ENCODE results near the gene PDXDC1. TPM values are rescaled to one million over a fixed set of nuclear protein-coding genes. Genes with fewer than 3 reads are reported as not detected.
A peak's percentile ranks its signal among the peaks of the same experiment; 100 is the strongest.
"Not testable (repeated sequence)": the region's sequence is repeated elsewhere in the genome, so short reads cannot be mapped to it uniquely, and the experiment has no call there.

The PDXDC1 gene
- total RNA-seq, 1 donor from 2014 or later: 72.6 TPM

DNA sequence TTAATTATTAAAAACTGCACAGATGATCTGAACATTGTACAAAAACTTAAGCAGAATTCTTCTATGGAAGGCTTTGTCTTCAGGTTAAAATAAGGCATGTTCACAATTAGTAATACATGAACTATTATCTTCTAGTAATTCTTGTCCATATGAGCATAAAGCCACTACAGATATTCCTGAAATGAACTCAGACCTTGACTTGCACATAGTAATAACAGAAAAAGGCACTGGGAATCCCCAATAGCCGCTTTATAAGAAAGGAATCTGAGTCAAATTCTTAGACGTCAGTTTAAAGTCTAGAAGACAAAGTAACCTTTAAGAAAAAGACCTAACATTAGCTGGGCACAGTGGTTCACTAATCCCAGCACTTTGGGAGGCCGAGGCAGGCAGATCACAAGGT, 108.0 kb downstream of the PDXDC1 start:
- intact Hi-C loops (cut with DNase I); DNase-seq; ATAC-seq (ENCODE audit: poor library complexity): not testable (repeated sequence)

DNA sequence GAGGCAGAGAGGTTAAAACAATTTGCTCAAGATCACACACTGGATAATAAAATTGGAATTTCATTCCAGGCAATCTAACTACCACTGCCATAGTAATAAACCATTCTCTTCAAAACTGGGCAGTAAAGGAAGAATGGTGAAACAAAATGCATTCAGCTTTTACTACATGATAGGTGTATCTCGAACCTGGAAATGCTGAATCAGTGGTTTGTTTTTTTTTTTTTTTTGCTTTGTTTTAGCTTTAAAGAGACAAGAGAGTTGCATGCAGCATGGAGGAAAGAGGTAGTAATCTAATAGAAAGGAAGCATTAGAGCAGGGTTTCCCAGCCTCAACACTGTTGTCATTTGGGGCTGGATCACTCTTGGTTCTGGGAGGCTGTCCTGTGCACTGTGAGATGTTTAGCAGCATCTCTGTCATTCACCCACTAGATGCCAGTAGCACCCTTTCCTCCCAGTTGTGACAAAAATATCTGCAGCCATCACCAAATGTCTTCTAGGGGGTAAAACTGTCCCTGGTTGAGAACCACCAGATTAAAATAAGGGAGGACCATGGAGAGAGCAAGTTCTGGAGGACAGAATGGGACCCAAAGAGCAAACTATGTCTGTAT, 115.9 kb downstream of the PDXDC1 start:
- DNase-seq; intact Hi-C loops (cut with DNase I); ATAC-seq (ENCODE audit: poor library complexity): not testable (repeated sequence)

DNA sequence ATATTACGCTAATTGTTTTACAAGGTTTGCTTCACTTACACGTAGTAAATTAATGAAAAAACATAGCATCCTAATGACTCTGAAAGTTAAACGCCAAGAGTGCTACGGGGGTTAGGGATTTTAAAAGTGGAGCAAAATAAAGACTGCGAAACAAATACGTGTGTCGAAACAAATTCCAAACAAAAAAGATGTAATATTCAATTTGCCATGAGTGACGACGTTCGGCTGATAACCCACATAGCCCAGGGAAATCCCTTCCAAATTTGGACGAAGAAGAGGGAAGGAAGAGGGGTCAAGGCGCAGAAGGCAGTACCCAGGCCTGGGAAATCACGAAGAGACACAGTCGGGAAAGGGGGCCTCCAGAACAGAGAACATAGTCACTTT, 118.7 kb downstream of the PDXDC1 start:
- DNase-seq; intact Hi-C loops (cut with DNase I); ATAC-seq (ENCODE audit: poor library complexity): not testable (repeated sequence)

DNA sequence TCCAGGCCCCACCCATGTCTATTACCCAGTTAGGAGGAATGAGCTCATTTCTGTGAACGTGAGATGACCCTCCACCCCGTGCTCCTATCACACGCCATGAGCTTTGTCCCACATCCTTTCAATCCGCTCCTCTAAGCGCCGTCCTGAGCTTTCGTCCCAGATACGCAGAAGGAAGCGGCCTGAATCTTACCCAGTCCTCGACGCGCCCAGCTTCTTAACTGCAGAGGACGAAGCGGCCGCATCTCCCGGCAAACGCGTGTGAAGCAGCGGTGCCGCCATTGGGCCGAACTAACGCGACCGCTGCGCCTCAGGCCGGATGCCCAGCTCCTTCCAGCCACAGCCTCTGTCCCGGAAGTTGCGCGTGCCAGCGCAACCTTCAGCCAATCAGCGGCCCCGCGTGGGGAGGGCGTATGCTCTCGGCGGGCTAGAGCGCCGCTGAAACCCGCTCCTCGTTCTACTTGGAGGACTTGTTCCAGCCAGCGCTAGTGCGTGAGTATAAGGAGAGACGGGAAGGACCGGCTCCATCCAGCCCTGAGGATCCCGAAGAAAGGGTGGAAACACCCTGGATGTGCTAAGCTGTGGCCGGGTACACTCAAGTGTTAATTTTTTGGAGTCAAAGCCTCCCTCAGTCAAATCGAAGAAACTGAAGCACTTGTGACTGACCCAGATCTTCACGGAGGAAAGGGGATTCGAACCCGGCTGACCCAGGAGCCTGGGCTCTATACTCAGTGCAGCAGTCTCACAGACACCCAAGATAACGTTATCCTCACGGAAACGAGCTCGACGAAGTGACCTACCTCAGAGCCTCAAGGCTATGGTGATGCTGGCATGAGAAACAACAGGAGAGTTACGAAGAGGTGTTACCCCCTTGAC, 119.4 kb downstream of the PDXDC1 start, which contains the start of gene RRN3:
Gene RRN3, minus strand, starts transcription at position 318 of the 873 bp plus-strand sequence. Its CDS starts 39 bp downstream, at position 279.
- intact Hi-C loops (cut with DNase I): not testable (repeated sequence)
- peak; percentile 96 for DNase-seq
- ATAC-seq (ENCODE audit: poor library complexity): peak; percentile 100

DNA sequence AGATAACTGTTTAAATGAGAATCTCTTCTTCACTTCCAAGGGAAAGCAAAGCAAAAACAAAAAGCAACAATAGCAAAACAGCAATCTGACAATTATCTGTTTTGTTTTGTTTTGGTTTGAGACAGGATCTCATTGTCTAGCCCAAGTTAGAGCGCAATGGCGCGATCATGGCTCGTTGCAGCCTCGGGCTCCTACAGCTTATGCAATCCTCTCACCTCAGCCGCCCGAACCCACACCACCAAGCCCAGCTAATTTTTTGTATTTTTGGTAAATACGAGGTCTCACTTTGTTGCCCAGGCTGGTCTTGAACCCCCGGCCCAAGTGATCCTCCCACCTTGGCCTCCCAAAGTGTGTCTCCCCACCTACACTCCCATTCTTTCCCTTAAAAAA, 121.8 kb downstream of the PDXDC1 start:
- intact Hi-C loops (cut with DNase I); DNase-seq; ATAC-seq (ENCODE audit: poor library complexity): not testable (repeated sequence)

DNA sequence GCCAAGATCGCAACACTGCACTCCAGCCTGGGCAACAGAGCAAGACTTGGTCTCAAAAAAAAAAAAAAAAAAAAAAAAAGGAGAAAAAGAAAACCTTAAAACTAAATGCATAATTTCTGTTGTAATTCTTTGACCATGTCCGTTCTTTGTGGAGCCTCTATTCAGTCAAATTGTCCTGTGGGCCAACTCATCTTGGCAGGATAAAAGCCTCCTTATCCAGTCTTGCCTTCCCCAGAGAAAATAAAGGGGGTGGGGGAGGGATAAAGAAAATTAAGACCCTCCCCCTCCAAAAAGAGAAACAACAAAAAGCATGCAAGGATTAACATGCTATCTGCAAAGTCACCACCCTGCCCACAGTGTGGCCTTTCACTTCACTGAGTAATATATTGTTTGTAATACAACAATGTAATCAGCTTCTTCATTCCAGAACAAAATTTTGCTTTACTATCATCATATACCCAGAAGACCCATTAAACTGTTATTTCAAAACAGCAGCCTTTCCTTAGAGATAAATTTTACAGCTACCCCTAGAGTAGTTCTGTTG, 124.6 kb downstream of the PDXDC1 start:
- peak; percentile 31 for ATAC-seq (ENCODE audit: poor library complexity)
- DNase-seq; intact Hi-C loops (cut with DNase I): not testable (repeated sequence)

DNA sequence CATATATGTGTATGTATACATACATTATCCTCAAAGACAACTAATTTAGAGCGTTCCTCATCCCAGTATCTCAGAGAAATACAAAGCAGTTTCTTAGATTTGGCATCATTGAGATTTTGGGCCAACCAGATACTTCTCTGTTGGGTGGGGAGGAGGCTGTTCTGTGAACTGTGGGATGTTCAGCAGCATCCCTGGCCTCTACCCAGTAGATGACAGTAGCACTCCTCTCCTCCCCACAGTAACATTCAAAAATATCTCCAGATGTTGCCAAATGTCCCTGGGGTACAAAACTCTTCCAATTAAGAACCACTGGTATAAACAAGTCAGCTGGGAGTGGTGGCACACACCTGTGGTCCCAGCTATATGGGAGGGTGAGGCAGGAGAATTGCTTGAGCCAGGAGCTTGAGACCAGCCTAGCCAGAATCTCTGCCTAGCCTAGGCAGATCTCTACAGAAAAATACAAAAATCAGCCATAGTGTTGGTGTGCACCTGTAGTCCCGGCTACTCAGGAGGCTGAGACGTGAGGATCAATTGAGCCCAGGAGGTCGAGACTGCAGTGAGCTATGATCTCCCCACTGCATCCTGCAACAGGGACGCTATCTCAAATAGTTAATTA, 125.7 kb downstream of the PDXDC1 start:
- ATAC-seq (ENCODE audit: poor library complexity); DNase-seq; intact Hi-C loops (cut with DNase I): not testable (repeated sequence)

DNA sequence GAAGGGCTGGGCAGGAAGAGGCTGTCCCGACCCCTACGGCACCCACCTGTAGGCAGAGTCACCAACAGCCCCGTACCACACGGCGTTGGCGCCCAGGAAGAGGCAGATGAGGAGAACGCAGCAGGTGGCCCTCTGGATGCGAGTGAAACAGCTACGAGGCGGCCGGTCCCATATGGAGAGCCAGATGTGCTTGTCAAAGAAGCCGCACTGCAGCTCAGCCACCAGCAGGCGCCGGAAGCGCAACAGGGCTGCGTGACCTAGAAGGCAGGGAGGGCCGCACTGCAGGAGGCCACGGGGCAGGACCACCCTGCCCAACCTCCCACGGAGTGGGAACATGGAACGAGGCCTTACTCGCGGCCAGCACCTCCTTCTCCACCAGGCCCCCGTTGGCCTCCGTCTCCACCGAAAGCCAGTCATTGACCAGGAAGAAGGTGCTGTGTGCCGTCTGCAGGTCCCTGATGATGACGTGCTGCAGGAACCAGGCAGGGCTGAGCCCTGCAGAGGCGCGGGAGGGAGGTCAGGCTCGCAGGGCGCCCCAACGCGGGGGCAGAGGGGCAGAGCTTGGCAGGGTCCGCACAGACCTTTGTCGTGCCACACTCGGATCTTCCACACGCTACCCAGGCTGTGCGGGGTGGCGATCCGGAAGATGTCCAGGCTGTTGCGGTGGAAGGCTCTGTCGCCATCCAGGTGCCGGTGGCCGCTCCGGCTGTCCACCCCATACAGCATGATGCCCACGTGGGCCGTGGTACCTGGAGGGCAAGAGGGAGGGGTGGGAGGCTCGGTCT, 153.0 kb downstream of the PDXDC1 start:
- DNase-seq; ATAC-seq (ENCODE audit: poor library complexity); intact Hi-C loops (cut with DNase I): not testable (repeated sequence)

DNA sequence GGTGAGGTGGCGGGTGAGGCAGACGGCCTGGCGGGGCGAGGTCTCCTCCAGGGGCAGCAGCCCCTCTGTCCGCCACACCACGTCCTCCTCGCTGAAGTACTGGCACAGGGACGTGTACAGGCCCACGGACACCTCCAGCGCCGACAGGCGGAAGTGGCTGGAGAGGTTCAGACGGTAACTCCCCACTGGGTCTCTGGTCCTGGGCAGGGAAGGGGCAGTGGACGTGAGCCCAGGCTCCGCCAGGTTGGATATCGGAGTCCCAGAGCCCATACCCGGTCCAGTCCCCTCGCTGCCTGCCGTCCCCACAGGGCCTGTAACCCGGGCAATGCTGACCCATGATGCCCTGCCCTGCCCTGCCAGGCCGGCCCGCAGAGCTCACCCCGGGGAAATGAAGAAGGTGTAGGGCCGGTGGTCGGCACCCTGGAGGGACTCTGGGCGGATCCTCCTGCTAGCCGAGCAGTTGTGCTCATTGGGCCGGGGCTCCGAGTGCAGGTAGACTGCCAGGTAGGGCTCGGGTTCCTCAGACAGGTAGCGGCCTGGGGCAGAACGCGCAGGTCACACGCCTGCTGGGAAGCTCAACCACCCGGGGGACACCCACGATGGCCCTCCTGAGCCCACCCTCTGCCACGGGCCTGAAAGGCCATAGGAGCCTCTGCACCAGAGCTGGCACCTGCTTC, 155.6 kb downstream of the PDXDC1 start:
- intact Hi-C loops (cut with DNase I); ATAC-seq (ENCODE audit: poor library complexity); DNase-seq: not testable (repeated sequence)

DNA sequence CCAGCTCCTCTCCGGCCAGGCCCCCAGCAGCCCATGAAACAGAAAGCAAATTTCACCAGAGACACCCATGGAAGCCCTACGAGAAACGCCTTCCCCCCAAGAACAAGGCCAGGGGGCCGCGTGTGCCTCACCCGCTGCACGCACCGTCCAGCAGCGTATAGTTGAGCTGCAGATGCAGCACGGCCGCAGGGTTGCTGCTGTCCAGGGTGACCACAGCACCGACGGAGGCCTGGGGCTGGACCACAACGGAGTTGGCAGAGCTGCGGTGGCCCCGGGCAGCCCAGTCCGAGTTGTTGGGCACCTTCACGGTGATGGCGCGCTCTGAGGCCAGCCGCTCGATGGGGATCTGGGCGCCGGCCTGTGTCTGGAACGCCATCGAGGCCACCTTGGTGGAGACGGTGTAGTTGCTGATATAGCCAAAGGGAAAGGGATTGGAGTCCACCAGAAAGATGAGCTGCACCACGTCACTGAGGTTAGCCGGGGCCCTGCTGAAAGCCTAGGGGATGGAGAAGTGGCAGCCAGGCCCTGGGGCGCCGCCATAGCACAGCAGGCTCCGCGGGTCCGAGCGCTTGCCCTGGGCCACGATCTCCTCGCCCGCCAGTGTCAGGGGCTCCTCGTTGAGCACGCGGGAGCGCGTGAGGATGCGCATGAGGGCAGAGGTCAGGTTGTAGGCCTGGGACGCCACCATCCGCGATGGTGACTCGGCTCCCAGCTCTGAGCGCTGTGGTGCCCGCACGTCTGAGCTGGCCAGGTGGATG, 156.3 kb downstream of the PDXDC1 start:
- DNase-seq; ATAC-seq (ENCODE audit: poor library complexity); intact Hi-C loops (cut with DNase I): not testable (repeated sequence)

DNA sequence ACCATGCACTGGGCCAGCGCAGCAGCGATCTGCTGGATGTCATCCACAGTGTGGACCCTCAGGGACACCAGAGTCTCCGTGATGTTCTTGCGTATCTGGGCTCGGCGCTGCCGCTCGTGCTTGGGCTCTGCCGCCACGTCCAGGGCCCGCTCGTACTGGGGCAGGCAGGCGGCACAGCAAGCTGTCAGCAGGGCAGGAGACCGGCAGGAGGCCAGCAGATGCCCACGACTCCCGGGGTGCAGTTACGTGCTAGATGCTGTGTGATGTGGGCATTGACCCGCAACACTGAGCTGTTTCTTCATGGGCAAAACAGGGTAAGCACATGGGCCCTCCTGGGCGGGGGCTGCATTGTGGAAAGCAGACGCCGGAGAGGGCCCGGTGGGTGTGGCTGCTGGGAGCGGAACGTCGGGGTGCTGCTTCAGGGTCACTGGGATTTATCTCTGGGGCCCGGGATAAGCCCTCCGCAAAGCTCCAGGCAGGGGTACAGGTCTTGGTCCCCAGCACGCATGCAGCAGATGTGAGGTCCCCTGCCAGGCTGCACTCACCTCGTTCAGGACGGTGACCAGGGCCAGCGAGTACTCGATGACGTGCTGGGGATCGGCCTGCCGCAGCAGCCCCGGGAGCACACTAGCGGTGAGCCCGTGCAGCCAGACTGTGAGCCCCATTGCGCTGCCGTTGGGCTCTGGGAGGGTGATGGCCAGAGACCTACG, 158.0 kb downstream of the PDXDC1 start:
- ATAC-seq (ENCODE audit: poor library complexity); DNase-seq; intact Hi-C loops (cut with DNase I): not testable (repeated sequence)

DNA sequence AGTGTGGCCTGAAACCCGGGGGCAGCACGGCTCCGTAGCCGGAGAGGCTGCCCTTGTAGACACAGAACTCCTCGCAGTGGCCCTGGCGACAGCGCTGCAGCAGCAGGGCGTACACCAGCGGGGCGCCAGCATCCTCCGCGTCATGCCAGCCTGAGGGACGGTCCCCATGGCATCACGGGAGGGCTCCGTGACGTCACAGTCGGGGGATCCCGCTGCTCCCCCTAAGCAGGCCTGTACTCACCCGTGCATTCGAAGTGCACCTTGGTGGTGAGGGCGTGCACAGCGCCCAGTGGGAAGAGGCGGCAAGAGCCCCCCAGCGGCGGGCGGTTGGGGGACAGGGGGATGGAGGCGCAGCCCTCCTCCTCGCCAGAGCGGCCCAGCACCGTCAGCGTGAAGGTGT, 158.7 kb downstream of the PDXDC1 start:
- intact Hi-C loops (cut with DNase I); ATAC-seq (ENCODE audit: poor library complexity); DNase-seq: not testable (repeated sequence)

DNA sequence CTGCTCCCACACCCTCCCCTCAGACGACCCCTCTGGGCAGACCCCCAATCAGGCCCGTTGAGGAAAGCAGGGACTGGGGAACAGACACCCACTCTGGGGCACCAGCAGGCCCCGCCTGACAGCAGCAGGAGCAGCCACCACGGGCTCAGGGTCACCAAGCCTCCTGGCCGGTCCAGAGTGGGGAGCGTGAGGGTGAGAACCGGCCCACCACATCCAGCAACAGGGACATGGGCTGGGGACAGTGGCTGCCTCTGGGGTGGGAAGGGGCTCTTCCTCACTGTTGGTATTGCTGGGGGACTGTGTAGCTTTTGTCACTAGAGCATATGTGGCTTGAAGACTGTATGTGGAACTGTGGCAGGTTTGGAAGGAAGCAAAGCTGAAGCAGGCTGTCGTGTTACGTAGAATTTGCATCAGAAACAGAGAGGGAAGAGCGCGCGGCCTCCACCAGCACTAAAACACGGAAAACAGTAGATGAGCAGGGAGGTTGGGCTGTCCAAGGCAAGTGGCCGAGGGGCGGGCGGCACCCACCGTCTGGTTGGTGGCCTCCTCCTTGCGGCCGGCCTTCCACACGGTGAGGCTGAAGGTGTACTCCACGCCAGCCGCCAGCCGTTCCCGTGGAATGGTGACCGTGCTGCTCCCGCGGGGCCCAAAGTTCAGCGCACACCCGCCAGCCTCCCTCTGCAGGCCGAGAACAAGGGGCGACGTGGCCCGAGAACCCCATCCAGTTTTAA, 160.1 kb downstream of the PDXDC1 start:
- DNase-seq; intact Hi-C loops (cut with DNase I): not testable (repeated sequence)
- peak; percentile 27 for ATAC-seq (ENCODE audit: poor library complexity)

DNA sequence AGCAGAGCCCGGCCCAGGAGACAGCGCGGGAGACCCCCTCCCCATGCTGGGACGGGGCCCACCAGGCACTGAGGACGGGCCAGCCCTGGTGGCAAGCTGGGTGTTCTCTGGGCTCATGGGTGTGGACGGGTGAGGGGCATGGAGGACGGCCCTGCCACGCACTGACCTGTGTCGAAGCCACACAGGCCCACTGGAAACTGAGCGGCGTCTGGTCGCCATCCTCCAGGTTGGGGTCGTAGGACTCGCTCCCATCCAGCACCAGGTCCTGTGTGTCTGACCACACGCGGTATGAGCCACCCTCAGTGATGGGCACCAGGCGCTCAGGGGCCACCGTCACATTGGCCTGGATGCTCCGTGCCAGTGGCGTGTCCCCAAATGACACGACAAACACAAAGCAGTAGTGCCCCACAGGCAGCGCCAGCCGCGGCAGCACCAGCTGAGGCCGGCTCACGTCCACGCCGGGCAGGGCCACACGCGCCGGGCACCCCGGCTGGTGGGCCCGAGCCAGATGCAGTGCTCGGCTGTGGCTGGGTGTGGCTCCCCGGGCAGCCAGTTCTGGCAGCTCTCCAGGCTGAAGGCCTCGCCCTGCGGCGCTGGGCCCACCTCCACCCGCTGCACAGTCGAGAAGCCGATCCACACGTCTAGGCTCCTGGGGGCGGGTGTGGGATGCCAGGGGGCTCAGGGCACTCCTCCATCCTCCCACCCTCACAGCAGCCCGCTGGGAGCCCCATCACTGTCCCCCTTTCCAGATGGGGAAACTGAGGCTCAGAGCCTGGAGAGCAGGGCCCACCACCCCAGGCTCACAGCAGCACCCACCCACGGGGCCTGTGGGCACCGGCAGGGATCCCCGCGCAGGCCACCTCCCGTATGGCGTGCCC, 160.9 kb downstream of the PDXDC1 start:
- DNase-seq; intact Hi-C loops (cut with DNase I): not testable (repeated sequence)
- peak; percentile 61 for ATAC-seq (ENCODE audit: poor library complexity)

DNA sequence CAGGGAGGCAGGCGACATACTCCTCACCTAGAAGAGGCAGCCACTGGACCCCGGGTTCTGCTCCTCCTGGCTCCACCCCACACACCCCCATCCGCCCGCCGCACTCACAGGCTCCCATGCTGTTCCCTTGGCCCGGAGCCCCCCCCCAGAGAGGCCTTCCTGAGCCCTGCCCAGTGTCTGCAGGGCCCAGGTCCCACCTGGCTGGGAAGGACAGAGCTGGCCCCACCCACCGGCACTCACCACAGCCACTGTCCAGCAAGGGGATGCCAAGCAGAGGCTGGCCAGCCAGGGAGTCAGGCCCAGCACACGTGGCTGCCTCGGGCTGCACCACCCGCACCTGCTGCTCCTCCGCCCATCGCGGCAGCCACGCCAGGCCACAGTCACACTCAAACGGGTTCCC, 162.7 kb downstream of the PDXDC1 start:
- DNase-seq; ATAC-seq (ENCODE audit: poor library complexity); intact Hi-C loops (cut with DNase I): not testable (repeated sequence)

Data from Right ventricle myocardium superior (tissue), 1 donor.